Smooth muscle cell (in vitro differentiated cells): ENCODE measurements around the gene PRRG3. TPM values are rescaled to one million over a fixed set of nuclear protein-coding genes. Genes with fewer than 3 reads are reported as not detected.

Source experiments
- DNase-seq: peaks from one replicate; lab custom pipeline; 2025; ENCODE audit not compliant: unreplicated experiment; lab: John Stamatoyannopoulos, UW
- H2AFZ ChIP-seq: fragments of 200-600 bp; sonication (generic); 2 replicates; pipeline ENCODE4 v1.6.0; 2016; ENCODE audit warnings: antibody characterized with exemption, low read depth, mild to moderate bottlenecking
- H3F3A ChIP-seq: fragments of 200-600 bp; sonication (generic); 2 replicates; pipeline ENCODE4 v1.6.0; 2017; ENCODE audit warnings: antibody characterized with exemption, low read depth
- H3K27ac ChIP-seq: fragments of 200-600 bp; sonication (generic); 2 replicates; pipeline ENCODE4 v1.5.1; 2016; ENCODE audit warnings: low read depth, mild to moderate bottlenecking
- H3K27me3 ChIP-seq: fragments of 200-600 bp; sonication (generic); 2 replicates; pipeline ENCODE4 v1.6.1; 2016; ENCODE audit warnings: low read depth, mild to moderate bottlenecking
- H3K36me3 ChIP-seq: fragments of 200-600 bp; sonication (generic); 2 replicates; pipeline ENCODE4 v1.5.1; 2016; ENCODE audit warnings: low read depth
- H3K4me1 ChIP-seq: fragments of 200-600 bp; sonication (generic); 2 replicates; pipeline ENCODE4 v1.5.1; 2016; ENCODE audit warnings: low read depth
- H3K4me2 ChIP-seq: fragments of 200-600 bp; sonication (generic); 2 replicates; pipeline ENCODE4 v1.6.0; 2016; ENCODE audit warnings: mild to moderate bottlenecking
- H3K4me3 ChIP-seq: fragments of 200-600 bp; sonication (generic); 2 replicates; pipeline ENCODE4 v1.5.1; 2016; ENCODE audit warnings: mild to moderate bottlenecking
- H3K79me2 ChIP-seq: fragments of 200-600 bp; sonication (generic); 2 replicates; pipeline ENCODE4 v1.6.0; 2016; ENCODE audit warnings: low read depth, mild to moderate bottlenecking
- H3K9ac ChIP-seq: fragments of 200-600 bp; sonication (generic); 2 replicates; pipeline ENCODE4 v1.6.0; 2016; ENCODE audit warnings: low read depth
- H3K9me3 ChIP-seq: fragments of 200-600 bp; sonication (generic); replicated peaks from 2 replicates; pipeline ENCODE4 v1.5.1; 2016; ENCODE audit warnings: low read depth
- H4K20me1 ChIP-seq: fragments of 200-600 bp; sonication (generic); 2 replicates; pipeline ENCODE4 v1.6.0; 2016; ENCODE audit warnings: low read depth
- whole genome bisulfite sequencing: methylation state at CpG from one replicate; pipeline ENCODE4 v1.1.7; 2016; ENCODE audit warnings: low lambda C conversion rate; 5-methylcytosine and 5-hydroxymethylcytosine counted together
- polyA plus RNA-seq: library from polyadenylated mRNA; unstranded; fragments of >200 nt; fragmentation: Nextera tagmentation; extraction: Ambion mirVana; gene quantifications from 2 replicates; pipeline ENCODE4 v1.2.1, GENCODE V29; 2016
- total RNA-seq: library from RNA; depleted of rRNA; stranded (reverse); fragments of >200 nt; gene quantifications from 2 replicates; pipeline ENCODE4 v1.2.3, GENCODE V29; 2014
- TF ChIP-seq, protein P1 (sequence below): fragments of 200-600 bp; sonication (generic); IDR thresholded peaks from 2 replicates; pipeline ENCODE4 v1.5.1; 2017; ENCODE audit warnings: borderline replicate concordance, mild to moderate bottlenecking, antibody characterized with exemption; ENCODE audit not compliant: insufficient read depth, poor library complexity, severe bottlenecking

Gene PRRG3
- total and polyA plus RNA-seq, 2 experiments from 2014 or later = 0.67 to 2.6 TPM

DNA sequence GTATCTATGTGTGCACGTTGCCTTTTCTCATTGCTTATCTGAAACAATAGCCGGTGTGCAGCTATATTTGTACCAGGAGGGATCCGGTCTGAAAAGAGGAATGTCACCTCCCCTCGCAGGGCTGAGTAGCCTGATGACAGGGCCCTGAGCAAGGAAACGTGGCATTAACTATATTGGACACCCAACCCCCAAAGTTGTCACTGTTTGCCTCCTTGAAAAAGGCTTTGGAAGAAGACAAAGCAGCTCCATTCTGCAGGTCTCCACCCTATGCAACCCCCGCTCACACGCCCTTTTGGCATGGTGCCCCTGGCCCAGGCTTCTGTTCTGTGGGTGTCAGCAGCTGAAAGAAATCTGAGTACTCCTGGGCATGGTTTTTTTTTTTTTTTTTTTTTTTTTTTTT is 8.2 kb downstream of the PRRG3 start:
- H3K9ac ChIP-seq = no peak overlapping the region
- no peak overlapping the region for H2AFZ ChIP-seq
- no peaks in the 10 kb centered on the region for H3K4me1 ChIP-seq
- H4K20me1 ChIP-seq = no peaks in the 10 kb centered on the region
- H3K79me2 ChIP-seq = no peaks in the 10 kb centered on the region
- no peaks in the 10 kb centered on the region for H3K9me3 ChIP-seq
- no peaks in the 10 kb centered on the region for H3K27me3 ChIP-seq
- H3K27ac ChIP-seq = no peak overlapping the region
- TF ChIP-seq, protein P1, sequence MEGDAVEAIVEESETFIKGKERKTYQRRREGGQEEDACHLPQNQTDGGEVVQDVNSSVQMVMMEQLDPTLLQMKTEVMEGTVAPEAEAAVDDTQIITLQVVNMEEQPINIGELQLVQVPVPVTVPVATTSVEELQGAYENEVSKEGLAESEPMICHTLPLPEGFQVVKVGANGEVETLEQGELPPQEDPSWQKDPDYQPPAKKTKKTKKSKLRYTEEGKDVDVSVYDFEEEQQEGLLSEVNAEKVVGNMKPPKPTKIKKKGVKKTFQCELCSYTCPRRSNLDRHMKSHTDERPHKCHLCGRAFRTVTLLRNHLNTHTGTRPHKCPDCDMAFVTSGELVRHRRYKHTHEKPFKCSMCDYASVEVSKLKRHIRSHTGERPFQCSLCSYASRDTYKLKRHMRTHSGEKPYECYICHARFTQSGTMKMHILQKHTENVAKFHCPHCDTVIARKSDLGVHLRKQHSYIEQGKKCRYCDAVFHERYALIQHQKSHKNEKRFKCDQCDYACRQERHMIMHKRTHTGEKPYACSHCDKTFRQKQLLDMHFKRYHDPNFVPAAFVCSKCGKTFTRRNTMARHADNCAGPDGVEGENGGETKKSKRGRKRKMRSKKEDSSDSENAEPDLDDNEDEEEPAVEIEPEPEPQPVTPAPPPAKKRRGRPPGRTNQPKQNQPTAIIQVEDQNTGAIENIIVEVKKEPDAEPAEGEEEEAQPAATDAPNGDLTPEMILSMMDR = no peak
- no peak overlapping the region for H3K4me2 ChIP-seq
- DNase-seq = no peak
- H3F3A ChIP-seq = no peaks in the 10 kb centered on the region
- H3K4me3 ChIP-seq = no peak overlapping the region
- WGBS = 86% methylated on average over 7 of the region's 7 CpGs
- H3K36me3 ChIP-seq = no peaks in the 10 kb centered on the region

DNA sequence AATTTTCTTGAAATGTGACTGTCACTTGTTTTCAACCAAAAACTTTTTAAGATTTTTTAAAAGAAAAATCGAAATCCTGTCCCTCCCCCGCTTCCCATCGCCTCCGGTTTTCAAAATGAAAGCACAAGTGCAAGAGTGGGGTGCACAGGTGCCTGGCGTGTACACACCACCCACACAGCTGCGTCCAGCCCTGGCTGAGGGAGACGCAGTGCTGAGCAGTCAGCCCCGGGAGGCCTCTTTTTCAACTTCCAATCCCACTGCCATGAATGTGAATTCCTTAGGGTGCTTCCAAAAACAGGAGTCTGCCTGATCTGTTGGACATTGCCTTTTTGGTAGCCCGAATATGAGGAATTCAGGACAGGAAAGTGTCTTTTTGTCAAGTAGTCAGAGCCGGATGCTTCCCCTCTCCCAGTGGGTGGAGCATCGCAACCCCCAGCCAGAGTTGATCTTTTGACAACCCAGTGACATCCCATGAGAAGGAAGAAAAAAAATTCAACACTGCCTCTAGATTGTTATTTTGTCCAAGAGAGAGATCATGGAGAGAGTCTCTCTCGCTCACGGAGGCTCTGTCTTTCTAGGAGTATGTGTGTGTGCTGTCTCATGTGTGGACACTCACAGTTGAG is 8.9 kb downstream of the PRRG3 start:
- no peaks in the 10 kb centered on the region for H3K27me3 ChIP-seq
- H3K79me2 ChIP-seq = no peaks in the 10 kb centered on the region
- no peak overlapping the region for H3K27ac ChIP-seq
- no peak overlapping the region for H2AFZ ChIP-seq
- no peak overlapping the region for H3K9ac ChIP-seq
- H3K4me3 ChIP-seq = no peak overlapping the region
- TF ChIP-seq, protein P1 = no peak
- H3K36me3 ChIP-seq = no peaks in the 10 kb centered on the region
- H3K9me3 ChIP-seq = no peaks in the 10 kb centered on the region
- DNase-seq = no peak
- 86% methylated on average over 13 of the region's 13 CpGs for WGBS
- H3F3A ChIP-seq = no peaks in the 10 kb centered on the region
- H4K20me1 ChIP-seq = no peaks in the 10 kb centered on the region
- no peak overlapping the region for H3K4me2 ChIP-seq
- no peaks in the 10 kb centered on the region for H3K4me1 ChIP-seq

DNA sequence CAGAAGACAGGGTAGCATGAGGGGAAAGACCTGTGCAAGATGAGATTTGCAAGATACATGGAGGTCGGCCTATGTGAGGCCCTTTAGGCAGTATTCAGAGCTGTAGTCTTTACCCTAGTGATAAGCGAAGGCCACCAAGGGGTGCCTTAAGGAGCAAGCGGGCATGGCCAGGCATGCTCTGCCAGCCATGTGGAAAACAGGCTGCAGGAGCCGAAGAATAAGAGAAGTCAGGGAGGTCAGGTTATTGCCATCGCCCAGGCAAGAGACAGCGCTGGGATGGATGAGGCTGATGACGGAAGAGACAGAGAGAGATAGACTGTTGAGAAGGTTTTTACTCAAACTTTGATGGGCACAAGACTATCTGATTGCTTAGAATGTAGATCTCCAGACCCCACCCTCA is 13.6 kb downstream of the PRRG3 start:
- Histone ChIP-seq H3K27me3 (no peaks in the 10 kb centered on the region), H3K79me2 (no peaks in the 10 kb centered on the region), H3K4me3 (no peak overlapping the region), H3K4me2 (no peak overlapping the region), H3K36me3 (no peaks in the 10 kb centered on the region), H3F3A (no peaks in the 10 kb centered on the region), H3K9ac (no peak overlapping the region), H3K4me1 (no peaks in the 10 kb centered on the region), H3K9me3 (no peaks in the 10 kb centered on the region), H4K20me1 (no peaks in the 10 kb centered on the region), H2AFZ (no peak overlapping the region), H3K27ac (no peak overlapping the region)
- 88% methylated on average over 7 of the region's 7 CpGs for WGBS
- no peak for DNase-seq
- TF ChIP-seq, protein P1 = no peak

DNA sequence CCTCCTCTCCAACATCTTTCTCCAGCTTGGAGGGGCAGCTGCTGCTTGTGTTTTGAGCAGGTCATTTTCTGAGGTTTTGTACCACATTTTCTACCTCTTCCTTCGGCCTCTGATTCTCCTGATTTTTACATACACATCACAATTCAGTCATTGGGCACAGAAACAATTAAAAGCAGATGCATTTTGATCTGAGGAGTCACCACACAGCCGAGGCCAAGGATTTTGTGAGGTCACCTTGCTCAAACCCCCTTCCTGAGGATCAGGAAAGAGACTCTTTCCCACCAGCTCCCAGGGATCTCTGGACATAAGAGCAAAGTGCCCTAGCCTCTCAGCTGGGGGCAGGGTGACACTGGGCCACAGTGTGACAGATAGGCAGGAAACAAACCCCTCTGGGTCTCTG is 15.2 kb downstream of the PRRG3 start:
- no peaks in the 10 kb centered on the region for H3K4me1 ChIP-seq
- no peaks in the 10 kb centered on the region for H3K36me3 ChIP-seq
- H3K4me2 ChIP-seq = no peak overlapping the region
- 58% methylated on average over 2 of the region's 2 CpGs for WGBS
- H3K27ac ChIP-seq = no peak overlapping the region
- H3K9me3 ChIP-seq = no peaks in the 10 kb centered on the region
- DNase-seq = no peak
- H3F3A ChIP-seq = no peaks in the 10 kb centered on the region
- H2AFZ ChIP-seq = no peak overlapping the region
- no peak overlapping the region for H3K9ac ChIP-seq
- H3K27me3 ChIP-seq = no peaks in the 10 kb centered on the region
- TF ChIP-seq, protein P1 = no peak
- no peaks in the 10 kb centered on the region for H3K79me2 ChIP-seq
- no peak overlapping the region for H3K4me3 ChIP-seq
- no peaks in the 10 kb centered on the region for H4K20me1 ChIP-seq
